GF-D8 (cell line): ENCODE data around the gene RYK.
A peak's percentile ranks its signal among the peaks of the same experiment; 100 is the strongest.
"Not testable (repeated sequence)": the region's sequence is repeated elsewhere in the genome, so short reads cannot be mapped to it uniquely, and the experiment has no call there.

Experiments
- DNase-seq: peaks from one replicate; lab custom pipeline; 2025; lab: John Stamatoyannopoulos, UW

The RYK gene

DNA sequence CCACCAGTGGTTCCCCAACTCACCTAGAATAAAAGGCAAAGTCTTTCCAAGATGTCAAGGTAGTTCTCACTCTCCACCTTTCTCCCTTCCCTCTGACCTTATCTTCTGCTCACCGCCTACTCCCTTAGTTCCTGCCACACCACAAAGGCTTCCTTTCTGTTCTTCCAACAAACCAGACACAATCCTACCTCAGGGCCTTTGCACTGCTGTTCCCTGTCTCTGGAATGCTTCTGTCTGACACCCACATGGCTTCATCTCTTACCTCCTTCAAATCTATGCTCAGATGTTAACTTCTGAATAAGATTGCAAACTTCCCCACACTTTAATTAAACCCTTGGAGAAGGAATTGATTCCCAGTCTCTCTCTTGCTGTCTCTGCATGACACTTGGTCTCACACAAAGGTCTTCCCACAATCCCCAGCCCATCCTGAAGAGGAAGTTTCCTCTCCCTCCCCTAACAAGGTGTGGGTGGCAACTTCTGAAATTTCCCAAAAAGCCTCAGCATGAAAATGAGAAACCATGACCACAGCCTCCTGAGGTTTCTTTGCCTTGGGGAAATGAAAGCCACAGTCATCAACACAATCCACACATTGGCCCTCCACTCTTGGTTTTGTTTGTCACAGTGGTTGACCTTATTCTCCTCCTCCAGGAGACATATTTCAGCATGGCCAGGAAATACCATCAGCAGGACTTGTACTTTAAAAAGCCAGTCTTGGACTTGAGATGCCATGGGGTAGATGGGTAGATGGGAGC lies 3.0 kb upstream of the RYK start:
- no peak for DNase-seq

DNA sequence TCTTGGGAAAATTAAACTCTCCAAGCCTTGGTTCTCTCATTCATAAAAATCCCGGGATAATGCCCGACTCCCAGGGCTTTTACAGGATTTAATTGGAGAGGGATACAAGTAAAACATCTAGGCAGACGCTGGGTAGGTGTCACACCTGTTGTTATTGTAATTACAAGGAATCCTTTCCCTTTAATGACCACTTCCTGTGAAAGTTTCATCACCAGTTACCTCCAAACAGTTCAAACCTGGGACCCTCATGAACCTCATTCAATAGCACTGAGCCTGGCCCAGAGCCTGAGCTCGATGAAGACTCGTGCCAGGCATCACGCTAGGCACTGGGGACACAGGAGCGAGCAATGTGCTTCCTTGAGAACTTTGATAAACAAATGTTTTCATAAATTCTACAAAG lies 2.1 kb upstream of the RYK start:
- DNase-seq: no peak

DNA sequence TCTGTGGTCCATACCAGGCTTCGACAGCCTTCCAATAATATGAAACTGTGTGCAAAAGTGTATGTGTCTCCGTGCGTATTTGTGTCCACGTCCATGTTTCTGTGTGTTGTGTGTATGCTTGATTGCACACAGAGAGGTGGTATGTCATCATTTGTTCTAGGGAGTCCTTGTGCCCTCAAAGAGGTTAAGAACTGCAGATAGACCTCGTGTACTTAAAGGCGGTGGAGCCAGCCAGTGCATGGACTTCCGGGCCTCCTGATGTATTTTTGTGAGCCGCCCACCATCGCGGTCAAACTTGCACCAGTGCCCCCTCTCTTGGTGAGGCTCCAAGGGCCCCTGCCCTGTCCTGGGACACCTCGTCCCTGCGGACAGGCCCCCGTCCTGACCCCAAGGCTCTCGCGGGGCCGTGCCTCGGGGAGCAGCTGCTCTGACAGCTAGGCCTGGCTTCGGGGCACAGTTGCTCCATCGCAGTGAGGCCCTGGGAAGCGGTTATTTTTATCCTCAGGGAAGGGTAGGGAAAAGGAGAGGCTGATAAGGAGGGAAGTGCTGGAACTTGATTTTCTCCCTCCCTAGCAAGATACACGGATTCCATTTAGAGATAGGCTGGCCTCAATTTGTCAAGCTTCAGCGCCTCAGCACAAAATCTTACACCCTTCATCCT lies 1.2 kb upstream of the RYK start:
- DNase-seq: no peak

DNA sequence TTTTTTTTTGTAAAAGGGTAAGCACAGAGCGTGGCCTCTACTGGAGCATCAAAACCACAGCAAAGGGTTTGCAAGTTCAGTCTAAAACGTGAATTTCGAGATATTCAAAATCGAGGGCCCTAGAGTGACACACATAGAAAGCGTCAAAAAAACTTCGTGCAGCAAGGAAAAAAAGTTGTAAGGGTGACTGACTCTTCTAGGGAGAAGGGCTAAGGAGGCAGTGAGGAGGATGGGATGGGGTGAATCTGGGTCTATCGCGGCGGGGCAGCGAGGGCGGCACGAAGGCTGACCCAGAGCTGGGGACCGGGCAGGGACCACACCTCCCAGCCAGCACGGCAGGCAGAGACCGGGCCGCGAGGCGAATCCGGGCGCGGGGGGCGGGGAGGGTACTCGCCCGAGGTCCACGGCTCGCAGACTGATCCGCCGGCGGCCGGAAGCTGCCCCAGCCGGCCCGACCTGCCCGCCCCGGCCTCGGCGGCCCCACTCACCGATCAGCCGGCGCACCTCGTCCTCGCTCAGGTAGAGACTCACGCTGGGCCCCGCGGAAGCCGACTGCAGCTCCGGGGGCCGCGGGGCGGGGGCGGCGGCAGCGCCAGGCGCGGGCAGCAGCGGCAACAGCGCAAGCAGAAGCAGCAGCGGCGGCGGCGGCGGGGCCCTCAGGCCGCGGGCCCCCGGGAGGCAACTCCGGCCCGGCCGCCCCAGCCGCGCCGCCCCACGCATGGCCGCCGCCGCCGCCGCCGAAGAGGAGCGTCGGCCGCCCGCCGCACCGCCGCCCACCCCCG lies 533 bp downstream of the RYK start:
- DNase-seq: no peak

DNA sequence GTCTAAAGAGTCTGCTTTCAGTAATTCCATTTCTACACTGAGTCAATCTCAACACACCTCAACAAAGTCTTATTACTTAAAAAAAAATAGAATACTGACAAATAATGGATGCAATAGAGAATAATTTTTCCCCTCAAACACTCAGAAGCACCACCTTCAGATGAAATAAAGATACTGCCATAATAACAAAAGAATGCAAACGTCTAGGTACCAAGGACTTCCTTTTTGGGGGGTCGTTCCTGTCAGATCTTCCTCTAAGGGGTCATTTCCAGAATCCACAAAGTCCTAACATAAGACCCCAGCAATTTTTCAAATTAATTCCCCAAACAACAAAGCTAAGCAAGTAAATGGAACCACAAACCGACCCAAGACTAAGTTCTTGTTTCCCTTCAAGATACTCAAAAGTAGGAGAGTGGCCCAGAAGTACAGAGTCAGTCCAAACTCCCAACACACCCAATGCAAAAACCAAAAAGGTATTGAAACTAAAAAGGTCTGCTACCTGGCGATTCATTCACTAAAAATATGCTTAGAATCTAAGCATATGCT lies 1.3 kb downstream of the RYK start:
- DNase-seq: no peak

DNA sequence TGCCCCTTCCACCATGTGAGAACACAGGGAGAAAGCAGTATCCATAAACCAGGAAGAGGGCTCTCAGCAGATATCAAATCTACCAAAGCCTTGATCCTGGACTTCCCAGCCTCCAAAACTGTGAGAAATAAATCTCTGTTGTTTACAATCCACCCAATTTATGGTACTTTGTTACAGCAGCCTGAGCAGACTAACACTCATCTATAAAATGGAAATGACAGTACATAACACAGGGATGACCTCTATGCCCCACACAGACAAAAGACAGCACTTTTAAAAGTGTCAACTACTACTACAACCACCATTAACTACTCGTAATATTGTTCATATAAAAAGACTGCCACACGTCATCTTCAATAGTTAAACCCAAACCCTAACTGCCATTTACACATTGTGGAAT lies 5.7 kb downstream of the RYK start:
- no peak for DNase-seq

DNA sequence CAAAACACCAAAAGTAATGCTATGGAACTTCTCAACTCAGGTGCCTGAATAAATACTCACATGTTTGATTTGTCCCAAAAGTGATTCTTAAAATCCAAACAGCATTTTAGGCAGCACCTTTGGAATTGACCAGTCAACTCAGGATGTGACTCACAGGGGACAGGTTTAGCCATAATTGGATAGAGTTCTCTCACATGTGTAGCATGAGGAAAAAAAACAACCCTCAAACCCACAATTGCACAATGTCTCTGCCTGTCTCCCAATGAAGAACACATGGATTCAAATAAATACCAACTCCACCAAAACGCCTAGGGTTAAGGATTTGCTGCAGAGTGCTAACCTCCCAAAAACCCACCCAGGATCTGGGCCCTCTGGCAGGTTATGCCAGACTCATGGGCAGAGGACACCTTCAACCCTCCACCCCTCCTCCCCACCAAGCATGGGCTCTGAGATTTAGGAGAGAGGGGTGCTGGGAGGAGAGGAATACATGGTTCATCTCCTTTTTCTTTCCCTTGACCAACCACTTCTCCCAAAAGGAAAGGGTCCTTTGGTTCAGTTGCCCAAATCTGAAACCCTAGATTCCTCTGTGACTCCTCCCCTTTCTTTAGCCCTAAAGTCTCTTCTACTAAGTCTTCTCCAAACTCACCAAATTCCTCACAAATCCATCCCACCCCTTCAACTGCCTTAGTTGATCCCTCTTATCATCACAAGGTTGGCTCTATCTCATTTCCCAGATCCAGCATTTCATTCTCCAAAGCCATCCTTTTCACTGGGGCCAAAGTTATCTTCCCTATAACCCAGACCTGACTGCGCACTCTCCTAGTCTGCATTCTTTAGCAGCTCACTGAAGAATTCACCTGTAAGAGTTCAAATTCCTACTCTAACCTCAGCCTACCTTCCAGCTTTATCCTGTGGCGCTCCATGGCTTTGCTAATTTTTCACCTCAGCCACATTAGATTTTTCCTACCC lies 7.7 kb downstream of the RYK start:
- DNase-seq: peak; percentile 34

DNA sequence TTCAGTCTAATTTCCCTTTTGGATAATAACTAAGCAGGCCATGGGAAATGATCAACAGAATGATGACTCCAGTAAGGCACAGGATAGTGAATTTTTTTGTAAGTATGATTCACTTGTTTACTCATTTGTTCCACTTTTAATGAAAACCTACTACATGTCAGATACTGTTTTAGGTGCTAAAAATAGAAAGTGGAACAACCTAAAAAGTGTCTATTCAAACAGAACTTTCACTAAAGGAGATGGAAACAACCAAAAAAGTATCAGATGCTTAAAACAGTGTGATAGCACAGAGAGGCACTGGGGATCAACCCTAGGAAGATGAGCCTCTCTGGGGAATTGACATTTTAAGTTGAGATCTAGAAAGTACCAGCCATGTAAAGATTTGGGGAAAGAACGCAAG lies 11.1 kb downstream of the RYK start:
- no peak for DNase-seq

DNA sequence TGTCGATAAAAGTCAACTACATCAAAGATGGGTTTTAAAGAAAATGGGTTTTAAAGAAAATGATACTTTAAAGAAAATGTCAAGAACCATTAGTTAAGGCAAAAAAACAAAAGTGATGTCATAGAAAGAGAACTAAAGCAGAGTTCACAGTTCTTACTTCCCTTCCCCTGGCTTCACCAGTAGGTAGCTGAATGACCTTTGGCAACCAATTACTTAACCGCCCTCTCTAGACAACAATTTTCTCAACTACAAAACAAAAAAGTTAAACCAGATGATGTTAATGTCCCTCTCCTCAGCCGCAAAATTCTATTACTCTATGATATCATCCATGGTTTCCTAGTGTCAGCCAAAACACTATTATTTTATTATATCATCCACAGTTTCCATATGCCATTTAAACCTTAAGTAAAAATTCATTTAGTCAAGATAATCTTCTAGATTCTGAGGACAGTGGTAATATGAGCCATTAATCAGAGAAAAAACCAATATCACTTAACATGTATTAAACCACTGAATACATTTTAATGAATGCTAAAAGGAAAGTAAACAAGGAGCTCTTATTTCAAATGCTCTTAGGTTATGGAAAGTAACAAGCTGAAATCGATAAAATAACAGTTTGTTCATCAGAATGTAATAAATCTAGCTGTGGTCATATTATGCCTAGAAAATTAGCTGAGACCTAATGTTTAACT lies 13.1 kb downstream of the RYK start:
- no peak for DNase-seq

DNA sequence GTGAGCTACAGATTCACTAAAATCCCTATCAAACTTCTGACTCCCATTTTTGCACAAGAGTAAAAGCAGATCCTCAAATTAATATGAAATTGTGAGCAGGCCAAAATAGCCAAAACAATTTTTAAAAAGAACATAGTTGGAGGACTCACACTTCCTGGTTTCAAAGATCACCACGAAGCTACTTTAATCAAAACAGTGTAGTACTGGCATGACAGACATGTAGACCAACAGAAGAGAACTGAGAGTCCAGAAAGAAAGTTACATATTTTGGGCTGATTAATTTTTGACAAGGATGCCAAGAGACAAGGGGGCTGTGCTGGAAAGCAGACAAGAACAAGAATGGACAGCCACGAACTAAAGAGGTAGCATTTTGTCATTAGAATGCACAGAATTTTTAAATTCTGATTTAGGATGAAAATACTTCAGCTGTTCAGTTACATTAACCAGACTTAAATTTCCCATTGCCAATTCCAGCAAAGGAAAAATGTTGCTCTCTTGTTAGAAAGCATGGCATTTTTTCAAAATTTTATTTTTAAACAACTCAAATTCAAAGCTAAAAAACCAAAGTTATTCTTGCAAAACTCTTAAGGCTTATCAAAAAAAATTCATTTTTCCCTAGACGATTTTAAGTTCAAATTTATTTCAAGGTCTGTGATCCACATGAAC lies 14.0 kb downstream of the RYK start:
- no peak for DNase-seq

DNA sequence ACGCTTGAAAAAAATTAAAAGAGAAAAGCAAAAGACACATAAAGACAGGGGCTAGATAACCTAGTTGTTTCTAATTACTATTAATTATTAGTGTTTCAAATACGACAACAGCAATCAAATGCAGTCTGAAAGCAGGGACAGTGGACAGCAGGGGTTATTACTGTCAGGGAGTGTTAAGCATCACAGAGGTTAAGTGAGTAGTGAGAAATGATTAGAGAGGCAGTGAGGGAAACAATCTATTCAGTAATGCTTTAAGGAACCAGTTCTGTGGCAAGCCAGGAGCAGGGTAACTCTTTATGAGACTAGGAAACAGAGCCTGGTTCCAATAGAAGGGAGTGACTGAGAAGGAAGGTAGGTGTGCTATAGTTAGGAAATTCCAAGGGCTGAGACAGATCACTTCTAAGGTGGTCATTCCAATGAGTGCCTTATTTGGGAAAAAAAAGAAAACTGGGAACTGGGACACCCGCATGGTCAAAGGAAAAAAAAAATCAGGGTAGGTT lies 15.0 kb downstream of the RYK start:
- DNase-seq: no peak

DNA sequence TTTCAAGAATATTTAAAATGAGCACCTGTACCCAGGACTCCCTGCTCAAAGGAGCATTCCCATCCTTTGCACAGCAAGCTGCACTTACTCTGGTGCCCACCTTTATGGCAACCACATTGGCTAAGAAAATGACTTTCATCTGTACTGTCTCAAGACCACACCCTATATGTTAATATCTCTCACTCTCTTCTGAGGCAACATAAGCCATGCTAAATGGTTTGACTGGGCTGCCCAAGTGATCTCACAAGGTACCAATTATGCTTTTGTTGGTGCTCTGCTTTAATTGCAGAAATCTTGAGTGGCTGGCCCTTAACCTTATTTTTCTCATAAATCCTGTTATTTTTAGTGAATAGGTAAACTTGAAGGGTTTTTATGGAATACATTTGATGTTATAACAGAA lies 17.7 kb downstream of the RYK start:
- no peak for DNase-seq

DNA sequence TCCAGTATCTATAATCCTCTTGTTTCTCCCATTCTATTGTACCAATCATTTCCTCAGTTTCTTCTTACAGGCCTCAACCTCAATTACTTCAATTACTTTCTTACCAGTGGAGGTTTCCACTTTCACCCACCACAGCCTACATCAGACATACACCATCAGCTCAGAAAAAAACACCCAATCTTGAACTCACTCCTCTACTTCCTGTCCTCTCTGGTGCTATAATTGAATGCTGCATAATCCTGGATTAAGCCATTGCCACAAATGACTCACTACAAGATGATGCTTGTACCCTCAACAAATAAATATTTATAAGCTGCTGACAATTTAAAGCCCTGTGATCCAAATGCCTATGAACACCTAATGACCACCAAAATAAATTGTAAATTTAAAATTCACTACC lies 18.5 kb downstream of the RYK start:
- no peak for DNase-seq

DNA sequence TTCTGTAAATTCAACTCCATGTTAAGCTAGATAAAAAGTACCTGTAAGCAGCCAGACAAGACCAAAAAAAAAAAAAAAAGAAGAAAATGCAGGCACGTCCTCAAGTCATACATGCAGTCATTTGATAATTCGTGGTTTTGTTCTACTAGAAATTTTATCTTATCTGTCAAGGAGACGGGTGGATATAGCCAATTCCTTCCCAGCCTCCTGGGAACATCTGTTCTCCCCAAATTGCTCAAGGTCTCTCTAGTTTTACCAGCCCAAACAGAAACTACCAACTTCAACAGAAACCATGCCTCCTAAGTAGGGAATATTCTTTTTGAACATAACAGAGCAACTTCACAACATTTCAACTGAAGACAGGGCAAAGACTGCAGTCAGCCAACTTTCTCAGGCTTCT lies 19.5 kb downstream of the RYK start:
- DNase-seq: no peak

DNA sequence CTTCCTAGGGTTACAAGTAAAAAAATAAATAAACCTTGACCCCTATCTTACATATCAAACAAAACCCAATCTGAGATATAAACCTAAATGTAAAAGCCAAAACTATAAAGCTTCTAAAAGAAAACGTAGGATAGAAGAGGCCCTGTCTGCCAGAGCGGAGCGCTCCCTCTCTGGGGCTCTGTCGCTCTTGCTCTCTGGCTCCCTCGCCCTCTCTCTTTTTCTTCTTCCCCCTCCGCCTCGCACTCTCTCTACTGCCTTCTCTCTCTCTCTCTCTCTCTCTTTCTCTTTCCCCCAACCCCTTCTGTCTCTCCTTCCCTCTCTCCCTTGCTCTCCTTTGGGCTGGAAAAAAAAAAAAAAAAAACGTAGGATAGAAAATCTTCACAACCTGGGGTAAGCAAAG lies 21.6 kb downstream of the RYK start:
- no peak for DNase-seq

DNA sequence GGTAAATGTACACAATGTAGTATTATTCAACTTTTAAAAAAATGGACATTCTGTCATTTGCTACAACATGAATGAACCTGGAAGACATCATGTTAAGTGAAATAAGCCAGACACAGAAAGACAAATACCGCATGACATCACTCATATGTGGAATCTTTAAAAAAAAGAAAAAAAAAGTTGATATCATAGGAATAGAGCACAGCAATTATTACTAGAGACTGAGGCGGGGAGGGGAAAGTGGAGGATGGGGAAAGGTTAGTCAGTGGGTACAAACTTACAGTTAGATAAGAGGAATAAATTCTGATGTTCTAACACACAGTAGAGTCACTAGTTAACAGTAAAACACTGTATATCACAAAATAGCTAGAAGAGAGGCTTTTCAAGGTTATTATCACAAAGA lies 22.2 kb downstream of the RYK start:
- DNase-seq: no peak

DNA sequence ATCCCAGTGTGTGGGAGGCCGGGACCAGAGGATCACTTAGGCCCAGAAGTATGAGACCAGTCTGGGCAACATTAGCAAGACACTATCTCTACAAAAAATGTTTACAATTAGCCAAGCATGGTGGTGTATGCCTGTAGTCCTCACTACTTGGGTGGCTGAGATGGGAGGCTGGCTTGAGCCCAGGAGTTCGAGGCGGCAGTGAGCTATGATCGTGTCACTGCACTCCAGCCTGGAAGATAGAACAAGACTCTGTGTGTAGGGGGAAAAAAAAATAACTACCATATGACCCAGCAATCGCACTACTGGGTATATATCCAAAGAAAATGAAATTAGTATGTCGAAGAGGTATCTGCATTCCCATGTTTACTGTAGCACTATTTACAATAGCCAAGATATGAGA lies 22.6 kb downstream of the RYK start:
- no peak for DNase-seq

DNA sequence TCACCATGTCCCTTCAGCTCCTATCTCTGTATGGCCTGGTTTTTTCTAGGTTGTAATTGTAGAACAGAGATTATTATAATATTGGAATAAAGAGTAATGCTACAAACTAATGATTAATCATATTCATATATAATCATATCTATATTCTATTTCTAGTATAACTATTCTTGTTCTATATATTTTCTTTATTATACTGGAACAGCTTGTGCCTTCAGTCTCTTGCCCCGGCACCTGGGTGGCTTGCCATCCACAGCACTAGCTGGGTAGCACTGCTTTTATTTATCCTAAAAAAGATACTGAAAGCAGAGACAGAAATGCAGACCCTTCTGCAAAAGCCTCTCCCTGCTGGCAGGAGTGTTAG lies 25.9 kb downstream of the RYK start:
- not testable (repeated sequence) for DNase-seq

DNA sequence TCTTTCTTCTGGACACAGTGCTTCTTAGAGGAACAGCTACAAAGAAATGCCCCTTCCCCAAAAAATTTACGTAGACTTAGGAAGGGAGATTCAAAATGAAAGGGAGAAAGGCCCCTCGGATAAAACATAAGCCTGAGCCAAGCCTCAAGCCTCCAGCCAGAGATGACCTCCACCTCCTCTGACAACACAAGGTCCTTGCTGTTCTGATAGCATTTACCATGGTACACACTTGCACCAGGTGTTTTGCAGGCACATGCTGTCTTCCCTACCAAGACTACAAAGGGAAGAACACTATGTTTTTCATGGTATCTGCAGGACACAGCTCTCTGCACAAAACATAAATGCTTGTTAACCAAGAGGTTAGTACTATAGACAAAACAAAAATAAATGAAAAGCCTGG lies 27.8 kb downstream of the RYK start:
- DNase-seq: no peak

DNA sequence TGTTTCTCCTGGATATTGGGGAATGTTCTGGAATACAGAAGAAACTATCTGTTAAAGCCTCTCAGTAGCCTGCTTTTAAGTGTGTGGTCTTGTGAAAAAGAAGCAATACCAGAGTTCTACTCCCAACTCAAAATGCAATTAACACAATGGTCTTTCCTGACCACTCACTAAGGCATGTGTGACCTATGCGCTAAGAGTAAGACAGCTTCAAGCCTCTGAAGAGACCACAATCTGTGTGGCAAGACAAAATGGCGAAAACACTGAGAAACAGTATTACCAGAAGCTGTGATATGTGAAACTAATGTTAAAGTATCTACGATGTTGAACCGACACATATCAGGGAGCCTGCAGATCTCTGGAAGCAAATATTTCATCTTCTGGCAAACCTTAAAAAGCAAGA lies 33.8 kb downstream of the RYK start:
- DNase-seq: no peak
